ENCODE data around the gene ZP4. TPM values are rescaled to one million over a fixed set of nuclear protein-coding genes. Genes with fewer than 3 reads are reported as not detected.

The ZP4 gene
- total and polyA plus RNA-seq, 2 of the 8 experiments (the other 6 are each of a cell fraction or from before 2014, with no cell fraction given) = not detected

GRCh38 chr1:237851210-237851845 is 39.4 kb downstream of the ZP4 start:
- Histone ChIP-seq H2AFZ (ENCODE audit: low read length) (0 out of 2 replicates have a peak overlapping the region, but pooled peaks have one; percentile 81), H3K36me3 (ENCODE audit: control insufficient read depth in 2 of 4, insufficient read depth in 4 of 4, low read length in 3 of 4) (no peaks in the 10 kb centered on the region), H2BK15ac (ENCODE audit: low read length) (no peak overlapping the region), H3K9ac (replicated peaks in 1 of 4; ENCODE audit: extremely low read depth in 1 of 4, low read depth in 3 of 4, low read length in 3 of 4) (no peak overlapping the region), H4K5ac (ENCODE audit: insufficient read length, low read depth, low read length) (no peak overlapping the region), H2AK5ac (ENCODE audit: low read depth, low read length) (no peak overlapping the region), H4K20me1 (replicated peaks in 1 of 2; ENCODE audit: control insufficient read depth in 1 of 2, insufficient read depth in 2 of 2, low read length in 2 of 2) (no peaks in the 10 kb centered on the region), H3K56ac (replicated peaks; ENCODE audit: insufficient read length, low read depth, low read length) (no peak overlapping the region), H3K79me2 (ENCODE audit: control insufficient read depth in 1 of 2, insufficient read depth in 2 of 2, low read length in 2 of 2) (no peaks in the 10 kb centered on the region), H2BK5ac (ENCODE audit: low read depth, low read length) (no peak overlapping the region), H4K91ac (replicated peaks; ENCODE audit: insufficient read length, low read length) (no peak overlapping the region), H3K23me2 (ENCODE audit: low read depth, low read length) (no peaks in the 10 kb centered on the region), H3K18ac (ENCODE audit: extremely low read depth, low read length) (no peak overlapping the region), H2BK20ac (ENCODE audit: low read length) (no peak overlapping the region), H3K4me2 (ENCODE audit: insufficient read depth in 1 of 2, low read depth in 2 of 2, low read length in 2 of 2) (no peak overlapping the region), H4K8ac (ENCODE audit: extremely low read depth, insufficient read depth, low read length) (no peak overlapping the region), H2BK12ac (ENCODE audit: low read depth, low read length) (no peak overlapping the region), H3K4me1 (replicated peaks in 1 of 4; ENCODE audit: control insufficient read depth in 3 of 4, insufficient read depth in 4 of 4, low read length in 3 of 4) (peaks cover 0 to 3% (median 0%) of the 10 kb centered on the region in 4 experiments; a peak in 2 of 7 replicates), H3K4ac (replicated peaks; ENCODE audit: insufficient read length, low read depth, low read length) (no peak overlapping the region), H2BK120ac (replicated peaks; ENCODE audit: low read depth, low read length) (no peak overlapping the region), H3K4me3 (ENCODE audit: extremely low read depth in 1 of 4, insufficient read depth in 2 of 4, low read depth in 3 of 4, low read length in 4 of 4) (no peak overlapping the region), H3K79me1 (ENCODE audit: low read depth, low read length) (no peaks in the 10 kb centered on the region), H3K27ac (ENCODE audit: low read depth, low read length) (no peak overlapping the region), H3K27me3 (replicated peaks in 1 of 4; ENCODE audit: control insufficient read depth in 3 of 4, extremely low read depth in 1 of 4, insufficient read depth in 3 of 4, low read length in 3 of 4) (no peaks in the 10 kb centered on the region), H3K23ac (ENCODE audit: insufficient read length) (no peak overlapping the region), H3K14ac (ENCODE audit: insufficient read length) (no peak overlapping the region), H3K9me3 (ENCODE audit: insufficient read depth in 2 of 2, low read depth in 1 of 2, low read length in 1 of 2) (0 out of 4 replicates have a peak, but pooled peaks cover 0 to 3% of the 10 kb centered on the region in 2 experiments)
- FAIRE-seq = peak; percentile 83
- 21% methylated on average over 6 of the region's 6 CpGs; no CpG with 5 or more reads in 1 of the 2 experiments for WGBS, 2 experiments (ENCODE audit: extremely low coverage in 1 of 2, insufficient coverage in 1 of 2, insufficient read length in 1 of 2, insufficient replicate concordance in 2 of 2, low coverage in 1 of 2, low lambda C conversion rate in 2 of 2, missing lambda C conversion rate in 1 of 2)
- POLR2A ChIA-PET (ENCODE audit: partially characterized antibody) = no interaction called here
- DNase-seq (ENCODE audit: low read depth in 1 of 2, low spot score in 2 of 2) = peak; percentile 41 to 82
- CTCF ChIA-PET (ENCODE audit: partially characterized antibody) = interaction anchor here (0.6 to 7.7 kb wide), 44 partner anchors 11 to 1205 kb away, joined by 3 to 90 read pairs (median 4); no protein-coding TSS in a partner anchor
- TF ChIP-seq ATF2 (IDR thresholded peaks at IDR 0.05; ENCODE audit: low read length) (0 out of 2 replicates have a peak, but pooled peaks have one; percentile 30), MAFK (IDR thresholded peaks at IDR 0.05; ENCODE audit: low read depth, low read length) (no peak), SAP30 (IDR thresholded peaks at IDR 0.05; ENCODE audit: insufficient read depth, insufficient replicate concordance, low read length) (no peak), POLR2A (IDR thresholded peaks at IDR 0.05; ENCODE audit: control extremely low read depth in 1 of 2, low read depth in 2 of 2, low read length in 2 of 2) (no peak), CTCF (IDR thresholded peaks at IDR 0.05; ENCODE audit: control extremely low read depth in 1 of 3, insufficient read depth in 1 of 3, low read depth in 1 of 3, low read length in 3 of 3) (peak; percentile 66 to 87 (median 76)), HDAC2 (IDR thresholded peaks at IDR 0.05; ENCODE audit: borderline replicate concordance in 1 of 2, low read depth in 2 of 2, low read length in 2 of 2) (no peak), KDM4A (IDR thresholded peaks at IDR 0.05; ENCODE audit: low read depth, low read length, severe bottlenecking) (no peak)
